SK-N-SH (cell line): ENCODE results near the gene C6orf118. TPM values are rescaled to one million over a fixed set of nuclear protein-coding genes. Genes with fewer than 3 reads are reported as not detected.
A peak's percentile ranks its signal among the peaks of the same experiment; 100 is the strongest.

Experiments used
- CTCF ChIA-PET: fragments of 300-600, 350-600 bp; formaldehyde crosslinking; extraction: SDS; loops from one replicate; lab custom pipeline; 2021; lab: Yijun Ruan, JAX
- POLR2A ChIA-PET: fragments of 350-600 bp; sonication (Branson Sonifier 250); formaldehyde crosslinking; extraction: SDS; loops from one replicate; lab custom pipeline; 2020; ENCODE audit warnings: antibody characterized with exemption, inconsistent platforms; lab: Yijun Ruan, JAX
- DNase-seq: peaks from one replicate; pipeline ENCODE4 v3.0.0; 2012
- H2AFZ ChIP-seq: fragments of 200-600 bp; sonication (generic); 2 replicates; pipeline ENCODE4 v1.8.1; 2016; ENCODE audit warnings: antibody characterized with exemption, mild to moderate bottlenecking, low read depth
- H3F3A ChIP-seq: fragments of 200-600 bp; sonication (generic); replicated peaks from 2 replicates; pipeline ENCODE3; 2016; ENCODE audit warnings: antibody characterized with exemption, mild to moderate bottlenecking; ENCODE audit not compliant: insufficient read depth
- H3K27ac ChIP-seq, 2 experiments: fragments of 200-500 bp in 1 of 2; fragments of 200-600 bp in 1 of 2; sonication (Bioruptor generic) in 1 of 2; sonication (generic), shearing (Covaris generic) in 1 of 2; 2 replicates each; pipeline versions ENCODE4 v1.5.1 to v1.6.1; 2014 to 2016; ENCODE audit warnings: low read depth in 2 of 2, inconsistent platforms in 1 of 2, low read length in 1 of 2, mild to moderate bottlenecking in 1 of 2, mixed read lengths in 1 of 2
- H3K27me3 ChIP-seq: fragments of 200-600 bp; sonication (generic), shearing (Covaris generic); 2 replicates; pipeline ENCODE4 v1.6.1; 2016; ENCODE audit warnings: mixed run types; ENCODE audit not compliant: insufficient read depth
- H3K36me3 ChIP-seq, 2 experiments: fragments of 200-500 bp in 1 of 2; fragments of 200-600 bp in 1 of 2; sonication (Bioruptor generic) in 1 of 2; sonication (generic) in 1 of 2; replicated peaks in 1 of 2; 2 replicates each; pipeline versions ENCODE3 to v1.5.1; 2014 to 2016; ENCODE audit warnings: low read length in 1 of 2, mild to moderate bottlenecking in 1 of 2; ENCODE audit not compliant: insufficient read depth in 2 of 2, control insufficient read depth in 1 of 2
- H3K4me1 ChIP-seq, 2 experiments: fragments of 200-500 bp in 1 of 2; fragments of 200-600 bp in 1 of 2; sonication (Bioruptor generic) in 1 of 2; sonication (generic), shearing (Covaris generic) in 1 of 2; 2 replicates each; pipeline versions ENCODE4 v1.5.1 to v1.6.1; 2014 to 2016; ENCODE audit warnings: low read depth in 1 of 2, low read length in 1 of 2, mixed run types in 1 of 2; ENCODE audit not compliant: insufficient read depth in 2 of 2, control insufficient read depth in 1 of 2
- H3K4me2 ChIP-seq: fragments of 200-600 bp; sonication (generic), shearing (Covaris generic); 2 replicates; pipeline ENCODE4 v1.6.1; 2017; ENCODE audit warnings: mixed run types
- H3K4me3 ChIP-seq, 2 experiments: fragments of 200-500 bp in 1 of 2; fragments of 200-600 bp in 1 of 2; sonication (Bioruptor generic) in 1 of 2; sonication (generic), shearing (Covaris generic) in 1 of 2; 2 replicates each; pipeline versions ENCODE4 v1.5.1 to v1.8.1; 2014 to 2016; ENCODE audit warnings: low read depth in 2 of 2, inconsistent platforms in 1 of 2, low read length in 1 of 2, mild to moderate bottlenecking in 1 of 2, mixed read lengths in 1 of 2, moderate library complexity in 1 of 2
- H3K79me2 ChIP-seq: fragments of 200-600 bp; sonication (generic); 2 replicates; pipeline ENCODE4 v1.8.1; 2017; ENCODE audit warnings: mild to moderate bottlenecking; ENCODE audit not compliant: insufficient read depth
- H3K9ac ChIP-seq: fragments of 200-600 bp; sonication (generic); 2 replicates; pipeline ENCODE4 v1.6.1; 2017; ENCODE audit warnings: mixed run types
- H3K9me2 ChIP-seq: fragments of 200-600 bp; sonication (generic); 2 replicates; pipeline ENCODE4 v1.6.1; 2017; ENCODE audit warnings: mixed run types
- H3K9me3 ChIP-seq: fragments of 200-600 bp; sonication (generic); 2 replicates; pipeline ENCODE4 v1.6.1; 2017; ENCODE audit warnings: mixed run types, mild to moderate bottlenecking, moderate library complexity
- H4K20me1 ChIP-seq: fragments of 200-600 bp; sonication (generic); 2 replicates; pipeline ENCODE4 v1.6.1; 2017; ENCODE audit warnings: mild to moderate bottlenecking, mixed run types; ENCODE audit not compliant: insufficient read depth
- ELF1 ChIP-seq: IDR thresholded peaks from 2 replicates; pipeline ENCODE4 v1.4.0; 2012
- EP300 ChIP-seq, 2 experiments: IDR thresholded peaks; 2 replicates each; pipeline versions ENCODE4 v1.4.0 to v1.6.1; 2012; ENCODE audit warnings: borderline replicate concordance in 1 of 2, low read depth in 1 of 2, low read length in 1 of 2
- FOXM1 ChIP-seq: IDR thresholded peaks from 2 replicates; pipeline ENCODE4 v1.4.0; 2012; ENCODE audit warnings: low read depth, mild to moderate bottlenecking
- GATA2 ChIP-seq: sonication (generic); formaldehyde crosslinking; IDR thresholded peaks from 2 replicates; pipeline ENCODE4 v1.5.0; 2020; ENCODE audit warnings: mild to moderate bottlenecking, missing genetic modification reagents
- MAX ChIP-seq: IDR thresholded peaks from 2 replicates; pipeline ENCODE4 v1.4.0; 2012; ENCODE audit warnings: low read depth
- MEF2A ChIP-seq: IDR thresholded peaks from 2 replicates; pipeline ENCODE4 v1.4.0; 2012; ENCODE audit warnings: low read depth, borderline replicate concordance
- NFIC ChIP-seq: IDR thresholded peaks from 2 replicates; pipeline ENCODE4 v1.4.0; 2012; ENCODE audit warnings: borderline replicate concordance
- NRF1 ChIP-seq: IDR thresholded peaks from 2 replicates; pipeline ENCODE4 v1.6.1; 2012; ENCODE audit warnings: low read depth, mild to moderate bottlenecking, low read length
- RAD21 ChIP-seq: IDR thresholded peaks from 2 replicates; pipeline ENCODE4 v1.6.1; 2012; ENCODE audit warnings: mild to moderate bottlenecking, low read length
- RCOR1 ChIP-seq: fragments of 150-350 bp; IDR thresholded peaks from 2 replicates; pipeline ENCODE4 v1.6.1; 2017; ENCODE audit warnings: antibody characterized with exemption, low read length
- SIN3A ChIP-seq: IDR thresholded peaks from 2 replicates; pipeline ENCODE4 v1.6.1; 2012; ENCODE audit warnings: low read depth, mild to moderate bottlenecking, low read length, moderate library complexity, borderline replicate concordance
- TEAD4 ChIP-seq: IDR thresholded peaks from 2 replicates; pipeline ENCODE4 v1.4.0; 2012; ENCODE audit warnings: mild to moderate bottlenecking, borderline replicate concordance; ENCODE audit not compliant: insufficient read depth
- USF2 ChIP-seq: fragments of 150-350 bp; IDR thresholded peaks from 2 replicates; pipeline ENCODE4 v1.6.1; 2017; ENCODE audit warnings: antibody characterized with exemption, low read length, low read depth, borderline replicate concordance
- ZBTB33 ChIP-seq: IDR thresholded peaks from 2 replicates; pipeline ENCODE4 v1.4.0; 2012; ENCODE audit warnings: low read depth, borderline replicate concordance
- WGBS: methylation state at CpG from one replicate; pipeline ENCODE4 v1.1.6; 2017; ENCODE audit warnings: low lambda C conversion rate; 5-methylcytosine and 5-hydroxymethylcytosine counted together
- polyA plus RNA-seq, 3 experiments: library from polyadenylated mRNA; depleted of rRNA; stranded (reverse); fragments of >200 nt; gene quantifications; 2 replicates each; pipeline ENCODE4 v1.2.3, GENCODE V29; 2012
- TF ChIP-seq, protein P1 (sequence below): IDR thresholded peaks from 2 replicates; pipeline ENCODE4 v1.4.0; 2012; ENCODE audit warnings: low read depth, borderline replicate concordance
- TF ChIP-seq, protein P2 (sequence below): fragments of 150-350 bp; IDR thresholded peaks from 2 replicates; pipeline ENCODE4 v1.6.1; 2016; ENCODE audit warnings: mild to moderate bottlenecking, low read depth, low read length

C6orf118 gene
- polyA plus RNA-seq, 1 of the 3 experiments (the other 2 are of a cell fraction), result not detected

- TF ChIP-seq, protein P1, sequence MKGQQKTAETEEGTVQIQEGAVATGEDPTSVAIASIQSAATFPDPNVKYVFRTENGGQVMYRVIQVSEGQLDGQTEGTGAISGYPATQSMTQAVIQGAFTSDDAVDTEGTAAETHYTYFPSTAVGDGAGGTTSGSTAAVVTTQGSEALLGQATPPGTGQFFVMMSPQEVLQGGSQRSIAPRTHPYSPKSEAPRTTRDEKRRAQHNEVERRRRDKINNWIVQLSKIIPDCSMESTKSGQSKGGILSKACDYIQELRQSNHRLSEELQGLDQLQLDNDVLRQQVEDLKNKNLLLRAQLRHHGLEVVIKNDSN, result no peak
- peak; percentile 60 for TF ChIP-seq RAD21
- no peaks in the 10 kb centered on the region for H3K27me3 ChIP-seq
- no peaks in the 10 kb centered on the region for H3K9me3 ChIP-seq
- ChIA-PET POLR2A (no interaction called here), CTCF (interaction anchor here (0.5 to 2.0 kb wide), 7 partner anchors 15 to 614 kb away, joined by 3 to 8 read pairs (median 3); no protein-coding TSS in a partner anchor)
- H3K9ac ChIP-seq, result no peak overlapping the region
- DNase-seq, result peak; percentile 22
- H2AFZ ChIP-seq, result no peak overlapping the region
- no peaks in the 10 kb centered on the region for H3K79me2 ChIP-seq
- H3K4me3 ChIP-seq, result no peak overlapping the region; a peak in 1 of 4 replicates
- H3K4me1 ChIP-seq, result no peaks in the 10 kb centered on the region
- WGBS, result 39% methylated on average over 4 of the region's 4 CpGs
- H4K20me1 ChIP-seq, result no peaks in the 10 kb centered on the region
- no peak overlapping the region for H3K27ac ChIP-seq
- H3K9me2 ChIP-seq, result no peaks in the 10 kb centered on the region
- H3K4me2 ChIP-seq, result no peak overlapping the region
- no peaks in the 10 kb centered on the region for H3F3A ChIP-seq
- no peaks in the 10 kb centered on the region for H3K36me3 ChIP-seq
Measured at GRCh38 chr6:165245287-165245686, 64.1 kb downstream of the C6orf118 start.

DNA sequence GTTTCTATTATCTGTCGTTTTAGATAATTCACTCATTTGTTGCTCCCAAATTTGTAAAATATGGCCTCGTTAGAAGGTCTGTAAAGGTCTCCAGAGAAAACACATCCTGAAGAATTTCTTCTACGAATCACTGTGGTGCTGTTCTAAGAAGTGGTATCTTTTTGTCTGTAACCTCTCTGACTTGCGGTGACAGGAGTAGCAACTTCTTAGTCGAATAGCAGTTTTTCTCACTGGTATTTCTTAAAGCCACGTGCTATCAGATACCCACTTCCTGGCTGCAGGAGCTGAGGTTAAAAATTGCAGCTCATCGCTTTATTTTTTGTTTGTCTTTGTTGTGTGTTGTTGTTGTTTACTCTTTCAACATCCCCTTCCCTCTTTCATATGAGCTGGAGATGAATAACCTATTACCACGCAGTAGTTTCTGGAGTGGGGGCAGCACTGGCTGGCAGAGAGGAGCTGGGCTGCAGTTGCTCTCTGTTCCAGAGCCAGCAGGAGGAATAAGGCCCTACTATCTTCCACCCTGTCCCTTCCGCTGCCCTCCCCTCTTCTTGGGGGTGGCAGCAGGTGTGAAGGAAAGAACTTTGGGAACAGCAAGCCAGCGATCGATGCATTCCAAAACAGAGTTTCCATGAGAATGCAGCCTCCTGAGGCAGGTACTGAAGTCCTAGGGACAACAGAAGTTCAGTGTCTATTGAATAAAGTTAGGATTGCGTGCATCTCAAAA lies 64.7 kb downstream of the C6orf118 start:
- H3F3A ChIP-seq, result no peaks in the 10 kb centered on the region
- no peaks in the 10 kb centered on the region for H3K9me3 ChIP-seq
- TF ChIP-seq NRF1, result no peak
- TF ChIP-seq FOXM1, result no peak
- TF ChIP-seq MAX, result no peak
- no peak for TF ChIP-seq ELF1
- TF ChIP-seq USF2, result no peak
- no peak for TF ChIP-seq RCOR1
- TF ChIP-seq EP300 (IDR thresholded peaks at IDR 0.05; ENCODE audit: borderline replicate concordance in 1 of 2, low read depth in 1 of 2, low read length in 1 of 2), result no peak
- TF ChIP-seq SIN3A, result no peak
- TF ChIP-seq NFIC, result no peak
- TF ChIP-seq TEAD4, result no peak
- TF ChIP-seq, protein P2, sequence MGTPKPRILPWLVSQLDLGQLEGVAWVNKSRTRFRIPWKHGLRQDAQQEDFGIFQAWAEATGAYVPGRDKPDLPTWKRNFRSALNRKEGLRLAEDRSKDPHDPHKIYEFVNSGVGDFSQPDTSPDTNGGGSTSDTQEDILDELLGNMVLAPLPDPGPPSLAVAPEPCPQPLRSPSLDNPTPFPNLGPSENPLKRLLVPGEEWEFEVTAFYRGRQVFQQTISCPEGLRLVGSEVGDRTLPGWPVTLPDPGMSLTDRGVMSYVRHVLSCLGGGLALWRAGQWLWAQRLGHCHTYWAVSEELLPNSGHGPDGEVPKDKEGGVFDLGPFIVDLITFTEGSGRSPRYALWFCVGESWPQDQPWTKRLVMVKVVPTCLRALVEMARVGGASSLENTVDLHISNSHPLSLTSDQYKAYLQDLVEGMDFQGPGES, result no peak
- TF ChIP-seq ZBTB33, result no peak
- no peak for TF ChIP-seq GATA2 (CRISPR knock-in tag)
- TF ChIP-seq MEF2A, result no peak
- no peaks in the 10 kb centered on the region for H3K79me2 ChIP-seq
- H3K4me3 ChIP-seq, result no peak overlapping the region
- ChIA-PET POLR2A (no interaction called here), CTCF (interaction anchor here (0.6 to 3.1 kb wide), 6 partner anchors 13 to 606 kb away, joined by 3 to 14 read pairs (median 3); no protein-coding TSS in a partner anchor)
- no peaks in the 10 kb centered on the region for H4K20me1 ChIP-seq
- WGBS, result 34% methylated on average over 12 of the region's 12 CpGs
- H3K27me3 ChIP-seq, result no peaks in the 10 kb centered on the region
- no peak overlapping the region for H2AFZ ChIP-seq
- no peak overlapping the region for H3K27ac ChIP-seq
- H3K4me1 ChIP-seq, result no peaks in the 10 kb centered on the region
- H3K36me3 ChIP-seq, result no peaks in the 10 kb centered on the region
- no peaks in the 10 kb centered on the region for H3K9me2 ChIP-seq
- no peak for DNase-seq
- no peak overlapping the region for H3K4me2 ChIP-seq
- no peak overlapping the region for H3K9ac ChIP-seq
